ENCODE results near the gene ARFIP2.

ARFIP2 gene

GRCh38 chr11:6440906-6441358 is 40.2 kb downstream of the ARFIP2 start, which contains the start of gene HPX:
Gene HPX (minus strand): TSS chr11:6440987. CDS start chr11:6440963, 24 bp downstream.
- no peak for DNase-seq

- peak; percentile 37 to 51 for DNase-seq
Measured at GRCh38 chr11:6438979-6439571, 42.1 kb downstream of the ARFIP2 start.

GRCh38 chr11:6437993-6438392 is 43.1 kb downstream of the ARFIP2 start:
- peak; percentile 4 to 29 for DNase-seq

DNA sequence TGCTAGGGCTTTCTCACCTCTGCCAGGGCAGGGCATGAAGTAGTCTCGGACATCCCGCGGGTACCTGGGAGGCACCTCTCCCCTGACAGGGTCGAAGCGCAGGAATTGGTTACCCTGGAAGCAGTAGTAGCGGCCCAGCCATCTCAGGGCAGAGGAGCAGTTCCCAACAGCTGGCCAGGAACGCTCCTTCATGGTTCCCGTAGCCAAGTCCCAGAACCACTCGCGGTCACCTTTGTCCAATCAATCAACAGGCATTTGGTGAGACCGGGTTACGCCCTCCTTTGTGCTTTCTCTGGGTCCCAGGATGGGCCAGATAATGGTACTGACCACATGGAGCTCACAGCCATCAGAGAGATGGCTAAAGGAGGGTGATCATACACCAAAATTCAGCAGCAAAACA is 43.7 kb downstream of the ARFIP2 start:
- no peak for DNase-seq

- DNase-seq, result no peak
Measured at GRCh38 chr11:6433998-6434660, 47.0 kb downstream of the ARFIP2 start.

- no peak for DNase-seq
Measured at GRCh38 chr11:6431861-6432260, 49.3 kb downstream of the ARFIP2 start.

- no peak for DNase-seq
Measured at GRCh38 chr11:6427516-6427915, 53.6 kb downstream of the ARFIP2 start.
